WI38 (cell line): ENCODE results near the gene ELF5.
A peak's percentile ranks its signal among the peaks of the same experiment; 100 is the strongest.

Experiments
- H3K4me3 ChIP-seq: 2 replicates; pipeline ENCODE4 v1.5.1; 2011; ENCODE audit warnings: low read depth, mild to moderate bottlenecking, control low read depth, low read length
- TF ChIP-seq, protein P1 (sequence below): IDR thresholded peaks from 2 replicates; pipeline ENCODE4 v1.5.1; 2012; ENCODE audit warnings: low read depth, mild to moderate bottlenecking, control low read depth, low read length

ELF5 gene

DNA sequence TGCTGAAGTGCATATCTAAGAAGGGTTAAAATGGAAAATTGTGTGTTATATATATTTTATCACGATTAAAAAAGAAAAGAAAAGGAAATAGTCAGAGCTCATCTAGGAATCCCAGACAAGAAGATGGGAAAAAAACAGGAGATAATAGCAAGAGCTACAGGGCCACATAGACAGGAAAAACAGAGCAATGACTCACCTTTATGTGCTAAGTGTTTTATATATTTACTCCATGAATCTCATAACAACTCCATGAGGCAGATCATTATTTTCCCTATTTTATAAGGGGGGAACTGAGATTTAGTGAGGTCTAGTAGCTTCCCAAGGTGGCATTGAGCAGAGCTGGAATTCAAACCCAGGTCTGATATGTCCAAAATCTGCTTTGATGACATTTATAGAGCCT lies 18.1 kb upstream of the ELF5 start:
- H3K4me3 ChIP-seq = no peak overlapping the region
- TF ChIP-seq, protein P1, sequence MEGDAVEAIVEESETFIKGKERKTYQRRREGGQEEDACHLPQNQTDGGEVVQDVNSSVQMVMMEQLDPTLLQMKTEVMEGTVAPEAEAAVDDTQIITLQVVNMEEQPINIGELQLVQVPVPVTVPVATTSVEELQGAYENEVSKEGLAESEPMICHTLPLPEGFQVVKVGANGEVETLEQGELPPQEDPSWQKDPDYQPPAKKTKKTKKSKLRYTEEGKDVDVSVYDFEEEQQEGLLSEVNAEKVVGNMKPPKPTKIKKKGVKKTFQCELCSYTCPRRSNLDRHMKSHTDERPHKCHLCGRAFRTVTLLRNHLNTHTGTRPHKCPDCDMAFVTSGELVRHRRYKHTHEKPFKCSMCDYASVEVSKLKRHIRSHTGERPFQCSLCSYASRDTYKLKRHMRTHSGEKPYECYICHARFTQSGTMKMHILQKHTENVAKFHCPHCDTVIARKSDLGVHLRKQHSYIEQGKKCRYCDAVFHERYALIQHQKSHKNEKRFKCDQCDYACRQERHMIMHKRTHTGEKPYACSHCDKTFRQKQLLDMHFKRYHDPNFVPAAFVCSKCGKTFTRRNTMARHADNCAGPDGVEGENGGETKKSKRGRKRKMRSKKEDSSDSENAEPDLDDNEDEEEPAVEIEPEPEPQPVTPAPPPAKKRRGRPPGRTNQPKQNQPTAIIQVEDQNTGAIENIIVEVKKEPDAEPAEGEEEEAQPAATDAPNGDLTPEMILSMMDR = no peak

DNA sequence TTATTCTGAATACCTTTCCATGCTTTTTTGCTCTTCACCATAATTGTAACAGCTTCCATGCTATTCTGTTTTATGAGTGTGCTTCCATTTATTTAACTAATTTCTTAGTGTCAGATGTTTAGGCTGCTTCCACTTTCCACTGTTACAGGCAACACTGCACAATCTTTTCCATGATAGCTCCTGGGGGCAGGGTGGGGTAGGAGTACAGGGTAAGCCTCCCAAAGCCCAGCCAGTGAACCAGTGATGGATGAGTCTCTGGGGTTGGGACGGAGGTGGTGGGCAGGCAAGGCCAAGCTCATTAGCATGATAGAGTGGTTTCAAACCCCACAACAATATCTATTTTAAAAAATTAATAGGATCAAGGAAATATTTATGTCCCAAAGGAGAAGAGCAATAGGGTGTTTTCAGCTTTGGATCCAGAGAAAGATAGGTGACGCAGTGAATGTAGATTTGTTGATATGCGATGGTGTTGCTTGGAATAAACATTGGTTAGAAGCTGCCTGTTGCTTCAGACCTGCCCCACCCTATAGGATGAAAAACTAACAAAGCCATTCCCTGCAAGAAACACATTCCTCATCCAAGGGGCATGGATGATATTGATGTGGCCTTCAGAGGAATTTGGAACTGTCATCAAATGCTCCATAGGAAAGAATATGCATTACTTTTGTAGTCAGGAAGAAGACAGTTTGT lies 17.1 kb upstream of the ELF5 start:
- H3K4me3 ChIP-seq = no peak overlapping the region
- TF ChIP-seq, protein P1 = no peak

DNA sequence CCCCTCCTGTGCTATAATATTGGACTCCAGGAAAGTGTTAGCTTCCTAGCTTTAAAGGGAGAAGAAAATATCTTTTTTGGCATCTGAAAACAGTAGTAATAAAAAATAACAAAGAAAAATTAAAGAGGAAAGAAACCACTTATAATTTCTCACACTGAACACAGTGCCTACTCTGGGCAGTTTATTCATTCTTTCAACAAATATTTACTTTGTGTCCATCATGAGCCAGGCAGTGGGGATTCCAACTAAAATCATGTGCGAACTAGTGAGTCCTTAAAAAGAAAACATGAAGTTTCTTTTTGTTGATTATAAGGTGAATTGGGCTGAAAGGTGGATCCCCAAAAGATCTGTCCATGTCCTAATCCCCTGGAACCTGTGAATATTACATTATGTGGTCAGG lies 16.0 kb upstream of the ELF5 start:
- no peak overlapping the region for H3K4me3 ChIP-seq
- TF ChIP-seq, protein P1 = no peak

DNA sequence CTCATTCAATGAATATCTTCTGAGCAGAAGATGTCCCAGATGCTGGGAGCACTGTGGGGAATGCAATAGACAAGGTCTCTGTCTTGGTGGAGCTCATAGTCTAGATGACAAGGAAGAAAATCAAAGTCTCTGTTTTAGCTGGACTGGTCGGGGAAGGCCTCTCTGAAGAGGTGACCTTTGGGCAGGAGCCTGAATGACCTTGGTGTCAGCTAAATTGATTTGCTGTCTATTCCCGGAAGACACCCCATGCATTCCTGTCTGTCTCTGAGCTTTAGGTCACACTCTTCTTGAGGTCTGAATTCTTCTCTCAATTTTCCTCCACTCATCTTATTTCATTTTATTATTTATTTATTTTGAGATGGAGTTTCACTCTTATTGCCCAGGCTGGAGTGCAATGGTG lies 14.5 kb upstream of the ELF5 start:
- H3K4me3 ChIP-seq = no peak overlapping the region
- TF ChIP-seq, protein P1 = no peak

DNA sequence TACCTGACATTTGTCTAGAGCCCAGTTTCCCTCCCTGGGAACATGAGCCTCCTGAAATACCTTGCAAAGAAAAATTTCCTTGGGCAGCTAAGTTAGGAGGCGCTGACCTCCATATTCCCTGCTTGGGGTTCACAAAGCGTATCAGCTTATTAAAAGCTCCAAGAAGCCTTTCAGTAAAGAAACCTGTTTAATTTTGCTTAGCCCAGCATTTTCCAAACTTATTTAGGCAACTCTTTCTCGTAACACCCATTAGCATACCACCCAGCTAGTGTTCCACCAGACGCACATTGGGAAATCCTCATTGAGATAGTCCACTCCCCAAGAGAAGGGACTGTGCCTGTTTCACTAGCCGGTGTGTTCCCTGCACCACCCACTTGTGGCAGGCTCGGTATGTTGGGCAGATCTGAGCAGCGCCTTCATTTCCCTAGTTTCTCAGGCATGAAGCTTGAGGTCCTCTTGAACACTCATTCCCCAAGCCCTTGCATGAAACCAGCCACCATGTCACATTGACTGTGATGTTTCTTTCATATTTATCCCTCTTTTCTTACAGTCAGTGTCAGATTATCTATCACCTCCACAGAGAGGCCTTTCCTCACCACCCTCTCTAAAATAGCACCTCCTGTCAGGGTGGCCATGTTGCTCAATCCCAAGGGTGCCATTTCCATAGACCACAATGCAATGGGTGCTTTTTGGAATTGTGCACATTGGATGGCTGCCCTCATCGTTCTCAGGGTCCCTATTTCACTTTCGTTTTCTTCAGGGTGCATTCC lies 12.5 kb upstream of the ELF5 start:
- H3K4me3 ChIP-seq = peak overlapping the region; percentile 24
- TF ChIP-seq, protein P1 = no peak

DNA sequence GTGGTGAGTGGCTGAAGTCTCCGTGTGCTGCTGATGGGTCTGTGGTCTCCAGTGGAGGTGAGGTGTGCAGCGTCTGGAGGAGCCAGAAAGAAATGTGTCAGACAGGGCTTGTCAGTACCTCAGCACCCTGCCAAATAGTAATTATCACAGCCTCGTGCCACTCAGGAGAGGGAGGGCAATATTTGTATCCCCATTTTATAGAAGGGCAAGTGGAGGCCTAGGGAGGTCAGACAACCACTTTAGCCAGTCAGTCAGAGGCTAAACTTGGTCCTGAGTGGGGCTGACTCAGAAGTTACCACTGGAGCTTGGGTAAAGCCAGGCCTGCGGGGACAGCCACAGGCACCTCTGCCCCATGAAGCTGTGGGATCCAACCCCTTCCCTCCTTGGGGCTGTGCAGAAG lies 11.5 kb upstream of the ELF5 start:
- H3K4me3 ChIP-seq = no peak overlapping the region
- TF ChIP-seq, protein P1 = no peak

DNA sequence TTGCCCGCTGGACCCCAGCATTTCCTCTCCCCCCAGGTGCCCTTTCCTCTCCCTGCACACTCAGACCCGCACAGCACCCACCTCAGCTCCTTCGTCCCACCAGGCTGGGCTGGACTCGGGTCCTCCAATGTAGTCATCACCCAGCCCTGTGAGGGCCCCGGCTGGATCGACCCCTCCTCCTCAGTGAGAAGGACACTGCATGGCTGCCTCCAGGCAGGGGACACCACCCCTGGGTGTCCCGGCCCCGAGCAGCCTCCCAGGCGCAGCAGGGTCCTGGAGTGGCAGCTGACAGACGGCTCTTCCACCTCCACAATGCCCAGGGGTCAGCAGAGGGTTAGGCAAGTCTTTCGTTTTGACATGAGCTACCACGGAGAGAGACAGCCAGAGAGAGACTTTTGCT lies 11.1 kb upstream of the ELF5 start:
- TF ChIP-seq, protein P1 = no peak
- no peak overlapping the region for H3K4me3 ChIP-seq
